HG03175 (cell line): Measurements from ENCODE around the gene PXMP4.

Source experiments
- ATAC-seq: cut with Tn5 transposase; IDR thresholded peaks from one replicate; pipeline ENCODE4 v1.9.1; 2021; ENCODE audit warnings: mild to moderate bottlenecking, moderate library complexity; ENCODE audit not compliant: unreplicated experiment

The PXMP4 gene

GRCh38 chr20:33656783-33657703, 63.1 kb downstream of the PXMP4 start:
- no peak for ATAC-seq

GRCh38 chr20:33656010-33656782, 63.9 kb downstream of the PXMP4 start:
- no peak for ATAC-seq

- no peak for ATAC-seq
Measured at GRCh38 chr20:33655164-33655563, 64.9 kb downstream of the PXMP4 start.

GRCh38 chr20:33654680-33655161, 65.4 kb downstream of the PXMP4 start:
- ATAC-seq: no peak

DNA sequence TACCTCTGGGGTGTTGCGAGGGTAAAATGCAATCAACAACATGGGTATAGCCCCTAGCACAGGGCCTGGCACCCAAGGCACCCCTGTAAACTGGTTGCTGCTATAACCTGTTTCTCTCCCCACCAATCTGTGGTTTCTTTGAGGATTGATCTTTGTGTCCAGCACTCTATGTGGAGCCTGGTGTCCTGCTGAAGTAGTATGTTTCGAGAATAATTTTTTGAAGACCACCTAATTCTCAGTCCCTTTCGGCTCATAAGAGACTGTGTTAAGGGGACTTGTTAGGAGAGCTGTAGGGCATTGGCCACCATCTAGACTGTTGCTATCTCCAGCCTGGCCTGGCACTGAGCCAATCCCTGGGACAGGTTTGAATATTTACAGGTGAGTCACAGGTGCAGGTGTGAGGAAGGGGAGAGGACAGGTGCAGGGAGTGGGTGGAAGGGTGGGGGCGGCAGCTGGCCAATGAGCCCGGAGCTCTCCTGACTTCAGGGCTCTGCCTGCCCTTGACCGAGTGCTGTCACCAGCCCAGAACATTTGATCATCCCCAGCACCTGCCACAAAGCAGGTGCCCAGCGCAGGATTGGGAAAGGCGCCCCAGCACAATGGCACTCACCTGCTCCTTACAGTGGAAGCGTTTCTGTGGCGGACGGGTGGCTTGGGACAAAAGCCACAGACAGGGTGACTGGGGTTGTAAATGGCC, 66.1 kb downstream of the PXMP4 start:
- no peak for ATAC-seq

- no peak for ATAC-seq
Measured at GRCh38 chr20:33653218-33653899, 66.8 kb downstream of the PXMP4 start.
